Stimulated activated effector memory CD8-positive, alpha-beta T cell treated with anti-CD3 and anti-CD28 coated beads, Interleukin-12 subunit alpha, Interleukin-12 subunit beta, amount 100 ng/mL, for 72 hours (primary cell): ENCODE data around the gene ZMIZ2.
"Not testable (repeated sequence)": the region's sequence is repeated elsewhere in the genome, so short reads cannot be mapped to it uniquely, and the experiment has no call there.

Experiments
- ATAC-seq: fragments of 150-1000 bp; cut with Tn5 transposase; 2 replicates; pipeline ENCODE4 v1.10.0; 2021
- DNase-seq, 2 donors: peaks; one replicate each; pipeline ENCODE4 v3.0.0; 2021 to 2022; ENCODE audit warnings: low spot score in 2 of 2
- H3K27ac Mint-ChIP-seq: one replicate; pipeline ENCODE4 v1.8.0; 2022; ENCODE audit warnings: mild to moderate bottlenecking, mixed read lengths
- H3K36me3 Mint-ChIP-seq: one replicate; pipeline ENCODE4 v1.8.0; 2022; ENCODE audit warnings: mild to moderate bottlenecking, mixed read lengths
- H3K4me1 Mint-ChIP-seq: one replicate; pipeline ENCODE4 v1.8.0; 2022; ENCODE audit warnings: mixed read lengths
- H3K4me3 Mint-ChIP-seq: one replicate; pipeline ENCODE4 v1.8.0; 2022; ENCODE audit warnings: mild to moderate bottlenecking, mixed read lengths
- H3K9me3 Mint-ChIP-seq: one replicate; pipeline ENCODE4 v1.8.0; 2022; ENCODE audit warnings: mixed read lengths

Gene ZMIZ2

DNA sequence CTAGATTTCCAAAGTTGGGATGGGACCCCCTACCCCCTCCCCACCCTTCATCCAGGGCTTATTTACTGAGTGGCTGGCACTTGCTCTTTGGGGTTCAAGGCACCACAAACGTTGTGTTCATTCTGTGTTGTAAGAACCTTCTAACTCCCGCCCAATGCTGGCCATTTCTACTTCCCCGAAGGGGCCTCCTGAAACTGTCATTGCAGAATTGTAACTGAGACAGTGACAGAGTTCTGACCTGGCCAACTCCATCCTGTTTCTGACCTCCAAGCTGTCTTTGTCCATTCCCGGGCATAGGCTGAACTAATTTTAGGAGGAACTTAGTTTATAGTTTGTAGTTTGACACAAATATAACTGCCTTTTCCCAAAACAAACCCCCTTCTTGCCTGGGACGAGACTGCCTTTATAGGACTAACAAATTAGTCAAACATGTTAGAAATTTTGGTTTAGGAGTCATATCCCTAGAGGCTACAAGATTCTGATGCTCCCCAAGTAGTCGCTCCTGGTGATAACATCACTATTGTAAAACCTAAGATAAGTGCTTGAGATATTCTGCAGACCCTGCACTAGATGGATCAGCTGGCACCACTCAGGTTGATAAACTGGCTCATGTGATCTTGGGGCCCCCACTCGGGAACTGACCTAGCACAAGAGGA, 34.8 kb upstream of the ZMIZ2 start:
- H3K27ac Mint-ChIP-seq = no peak overlapping the region
- peaks cover 28% of the 10 kb centered on the region for H3K4me1 Mint-ChIP-seq
- ATAC-seq (no peak), DNase-seq (no peak)
- no peaks in the 10 kb centered on the region for H3K9me3 Mint-ChIP-seq
- no peak overlapping the region for H3K4me3 Mint-ChIP-seq
- peaks cover 5% of the 10 kb centered on the region for H3K36me3 Mint-ChIP-seq

DNA sequence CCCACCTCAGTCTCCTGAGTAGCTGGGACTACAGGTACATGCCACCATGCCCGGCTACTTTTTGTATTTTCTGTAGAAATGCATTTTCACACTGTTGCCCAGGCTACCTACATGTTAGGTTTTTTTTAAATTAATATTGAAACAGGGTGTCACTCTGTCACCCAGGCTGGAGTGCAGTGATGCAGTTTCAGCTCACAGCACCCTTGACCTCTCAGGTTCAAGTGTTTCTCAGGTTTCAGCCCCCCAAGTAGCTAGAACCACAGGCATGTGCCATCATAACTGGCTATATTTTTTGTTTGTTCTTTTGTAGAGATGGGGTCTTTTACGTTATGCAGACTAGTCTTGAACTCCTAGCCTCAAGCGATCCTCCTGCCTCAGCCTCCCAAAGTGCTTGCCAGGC, 32.4 kb upstream of the ZMIZ2 start:
- Mint-ChIP-seq H3K9me3 (no peaks in the 10 kb centered on the region), H3K4me1 (peaks cover 21% of the 10 kb centered on the region), H3K4me3 (no peak overlapping the region), H3K36me3 (peaks cover 5% of the 10 kb centered on the region), H3K27ac (no peak overlapping the region)
- no peak for ATAC-seq
- DNase-seq = no peak

DNA sequence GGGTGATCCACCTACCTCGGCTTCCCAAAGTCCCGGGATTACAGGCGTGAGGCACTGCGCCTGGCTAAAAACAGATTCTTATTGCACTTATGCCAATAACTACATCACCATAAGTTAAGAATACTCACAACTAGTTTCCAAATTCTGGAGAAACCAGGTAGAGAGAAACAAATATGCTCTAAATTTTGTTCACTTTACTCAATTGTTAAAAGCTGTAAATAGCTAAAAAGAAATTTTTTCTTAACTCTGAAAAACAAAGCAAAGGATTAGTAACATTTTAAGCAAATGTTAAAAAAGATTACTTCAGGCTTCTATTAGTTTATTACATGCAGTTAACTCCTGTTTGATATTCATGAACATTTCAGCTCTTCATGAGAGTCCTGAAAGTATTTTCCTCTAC, 28.3 kb upstream of the ZMIZ2 start:
- H3K9me3 Mint-ChIP-seq = no peaks in the 10 kb centered on the region
- ATAC-seq (no peak), DNase-seq (no peak)
- H3K27ac Mint-ChIP-seq = no peak overlapping the region
- H3K4me3 Mint-ChIP-seq = no peak overlapping the region
- H3K36me3 Mint-ChIP-seq = no peaks in the 10 kb centered on the region
- H3K4me1 Mint-ChIP-seq = no peaks in the 10 kb centered on the region

- DNase-seq (no peak), ATAC-seq (no peak)
- no peaks in the 10 kb centered on the region for H3K9me3 Mint-ChIP-seq
- H3K36me3 Mint-ChIP-seq = no peaks in the 10 kb centered on the region
- H3K4me3 Mint-ChIP-seq = no peak overlapping the region
- no peak overlapping the region for H3K27ac Mint-ChIP-seq
- H3K4me1 Mint-ChIP-seq = no peaks in the 10 kb centered on the region
Observed at GRCh38 chr7:44724276-44724675, 24.4 kb upstream of the ZMIZ2 start.

- DNase-seq, H3K36me3 Mint-ChIP-seq, H3K9me3 Mint-ChIP-seq, ATAC-seq, H3K4me3 Mint-ChIP-seq, H3K27ac Mint-ChIP-seq, H3K4me1 Mint-ChIP-seq: not testable (repeated sequence)
Observed at GRCh38 chr7:44726250-44726649, 22.4 kb upstream of the ZMIZ2 start.

DNA sequence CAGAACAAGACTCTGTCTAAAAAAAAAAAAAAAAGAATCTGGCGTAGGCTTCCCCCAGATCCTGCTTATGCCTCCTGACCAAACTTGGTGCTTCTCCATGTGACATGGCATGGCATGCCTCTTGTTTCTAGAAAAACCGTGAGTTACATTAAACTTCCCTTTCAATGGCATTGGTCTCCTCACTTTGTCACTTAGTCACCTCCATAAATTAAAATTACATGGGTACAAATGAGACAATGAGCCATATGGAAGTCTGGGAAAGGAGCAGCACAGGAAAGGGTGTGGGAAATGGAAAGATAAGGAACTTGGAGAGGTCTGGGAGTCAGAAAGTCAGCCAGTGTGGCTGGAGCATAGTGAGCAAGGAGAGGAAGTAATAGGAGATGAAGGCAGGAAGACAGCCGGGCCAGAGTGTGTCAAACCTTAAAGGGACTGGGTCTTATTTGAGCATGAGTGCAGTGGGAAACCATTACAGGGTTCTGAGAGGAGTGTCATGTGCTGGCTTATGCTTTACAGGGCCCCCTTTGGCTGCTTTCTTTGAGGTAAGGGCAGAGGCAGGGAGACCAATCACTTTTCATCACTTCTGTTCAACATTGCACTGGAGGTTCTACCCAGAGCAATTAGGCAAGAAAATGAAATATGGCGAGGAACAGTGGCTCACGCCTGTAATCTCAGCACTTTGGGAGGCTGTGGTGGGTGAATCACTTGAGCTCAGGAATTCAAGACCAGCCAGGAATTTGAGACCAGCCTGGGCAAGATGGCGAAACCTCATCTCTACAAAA, 21.3 kb upstream of the ZMIZ2 start:
- no peak for ATAC-seq
- no peaks in the 10 kb centered on the region for H3K9me3 Mint-ChIP-seq
- no peak overlapping the region for H3K27ac Mint-ChIP-seq
- no peaks in the 10 kb centered on the region for H3K4me1 Mint-ChIP-seq
- H3K4me3 Mint-ChIP-seq = no peak overlapping the region
- no peaks in the 10 kb centered on the region for H3K36me3 Mint-ChIP-seq
- DNase-seq = no peak

- Mint-ChIP-seq H3K9me3 (no peaks in the 10 kb centered on the region), H3K36me3 (no peaks in the 10 kb centered on the region), H3K27ac (no peak overlapping the region), H3K4me1 (no peaks in the 10 kb centered on the region), H3K4me3 (no peak overlapping the region)
- no peak for ATAC-seq
- DNase-seq = no peak
Observed at GRCh38 chr7:44727937-44728262, 20.7 kb upstream of the ZMIZ2 start.

- Mint-ChIP-seq H3K36me3 (no peaks in the 10 kb centered on the region), H3K4me1 (peaks cover 11% of the 10 kb centered on the region), H3K27ac (no peak overlapping the region), H3K9me3 (no peaks in the 10 kb centered on the region), H3K4me3 (no peak overlapping the region)
- ATAC-seq = no peak
- DNase-seq = no peak
Observed at GRCh38 chr7:44729949-44730590, 18.6 kb upstream of the ZMIZ2 start.

- not testable (repeated sequence) for H3K9me3 Mint-ChIP-seq, H3K27ac Mint-ChIP-seq, H3K36me3 Mint-ChIP-seq, H3K4me3 Mint-ChIP-seq, ATAC-seq, DNase-seq
- H3K4me1 Mint-ChIP-seq = peaks cover 19% of the 10 kb centered on the region
Observed at GRCh38 chr7:44732971-44733370, 15.7 kb upstream of the ZMIZ2 start.

- Mint-ChIP-seq H3K36me3 (no peaks in the 10 kb centered on the region), H3K27ac (no peak overlapping the region), H3K4me1 (peaks cover 19% of the 10 kb centered on the region), H3K9me3 (no peaks in the 10 kb centered on the region), H3K4me3 (no peak overlapping the region)
- no peak for DNase-seq
- ATAC-seq = no peak
Observed at GRCh38 chr7:44733708-44734481, 14.8 kb upstream of the ZMIZ2 start.

DNA sequence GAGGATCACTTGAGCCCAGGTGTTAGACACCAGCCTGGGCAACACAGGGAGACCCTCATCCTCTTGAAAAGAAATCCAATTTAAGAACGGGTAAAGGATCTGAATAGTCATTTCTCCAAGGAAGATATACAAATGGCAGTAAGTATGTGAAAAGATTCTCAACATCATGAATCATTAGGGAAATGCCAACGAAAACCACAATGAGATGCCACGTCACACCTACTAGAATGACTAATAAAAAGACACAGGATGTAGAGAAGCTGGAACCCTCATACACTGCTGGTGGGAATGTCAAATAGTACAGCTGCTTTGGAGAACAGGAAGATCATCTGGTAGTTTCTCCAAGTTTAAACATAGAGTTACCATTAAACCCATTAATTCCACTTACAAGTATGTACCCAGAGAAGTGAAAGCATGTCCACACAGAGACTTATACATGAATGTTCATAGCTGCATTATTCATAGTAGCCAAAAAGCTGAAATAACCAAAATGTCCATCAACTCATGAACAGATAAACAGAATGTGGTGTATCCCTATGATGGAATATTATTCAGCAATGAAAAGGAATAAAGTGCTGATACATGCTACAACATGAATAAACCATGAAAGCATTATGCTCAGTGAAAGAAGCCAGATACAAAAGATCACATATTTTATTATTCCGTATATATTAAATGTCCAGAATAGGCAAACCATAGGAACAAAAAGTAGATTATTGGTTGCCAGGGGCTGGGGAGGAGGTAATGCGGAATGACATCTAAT, 13.1 kb upstream of the ZMIZ2 start:
- Mint-ChIP-seq H3K4me1 (peaks cover 19% of the 10 kb centered on the region), H3K9me3 (no peaks in the 10 kb centered on the region), H3K36me3 (no peaks in the 10 kb centered on the region), H3K4me3 (peak overlapping the region; percentile 36), H3K27ac (peak overlapping the region; percentile 81)
- peak; percentile 94 for ATAC-seq
- peak in 1 of 2 donors; percentile 72 for DNase-seq

GRCh38 chr7:44736896-44737295, 11.8 kb upstream of the ZMIZ2 start:
- no peak for DNase-seq
- Mint-ChIP-seq H3K4me3 (no peak overlapping the region), H3K27ac (peak overlapping the region; percentile 61)

DNA sequence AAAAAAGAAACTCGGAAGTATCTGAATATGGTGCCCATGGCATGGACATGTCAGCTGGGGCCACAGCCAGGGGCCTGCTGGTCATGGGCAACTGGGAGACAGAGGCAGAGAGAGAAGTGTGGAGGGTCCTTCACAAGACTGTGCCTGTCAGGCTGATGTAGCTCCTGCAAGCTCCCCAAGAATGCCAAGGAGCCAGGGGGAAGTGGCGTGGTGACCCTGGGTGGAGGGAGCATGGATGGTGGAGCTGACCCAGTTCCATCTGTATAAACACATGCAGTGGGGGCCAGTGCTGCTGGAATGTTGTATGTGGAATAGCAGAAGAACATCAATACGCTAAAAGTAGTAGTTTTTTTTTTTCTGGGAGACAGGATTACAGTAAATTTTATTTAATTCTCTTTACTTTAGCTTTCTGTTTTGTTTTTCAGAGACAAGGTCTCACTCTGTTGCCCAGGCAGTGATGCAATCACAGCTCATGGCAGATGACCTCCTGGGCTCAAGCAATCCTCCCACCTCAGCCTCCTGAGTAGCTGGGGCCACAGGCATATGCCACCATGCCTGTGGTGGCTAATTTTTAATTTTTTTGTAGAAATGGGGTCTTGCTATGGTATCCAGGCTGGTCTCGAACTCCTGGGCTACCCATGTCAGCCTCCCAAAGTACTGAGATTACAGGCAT, 10.5 kb upstream of the ZMIZ2 start:
- no peak for ATAC-seq
- Mint-ChIP-seq H3K27ac (peak overlapping the region; percentile 61), H3K9me3 (no peaks in the 10 kb centered on the region), H3K4me1 (peaks cover 19% of the 10 kb centered on the region), H3K4me3 (no peak overlapping the region), H3K36me3 (no peaks in the 10 kb centered on the region)
- no peak for DNase-seq

More at GRCh38 chr7:44736896-44737295, 11.8 kb upstream of the ZMIZ2 start:
- peaks cover 19% of the 10 kb centered on the region for H3K4me1 Mint-ChIP-seq
- H3K36me3 Mint-ChIP-seq = no peaks in the 10 kb centered on the region
- ATAC-seq = no peak
- no peaks in the 10 kb centered on the region for H3K9me3 Mint-ChIP-seq

DNA sequence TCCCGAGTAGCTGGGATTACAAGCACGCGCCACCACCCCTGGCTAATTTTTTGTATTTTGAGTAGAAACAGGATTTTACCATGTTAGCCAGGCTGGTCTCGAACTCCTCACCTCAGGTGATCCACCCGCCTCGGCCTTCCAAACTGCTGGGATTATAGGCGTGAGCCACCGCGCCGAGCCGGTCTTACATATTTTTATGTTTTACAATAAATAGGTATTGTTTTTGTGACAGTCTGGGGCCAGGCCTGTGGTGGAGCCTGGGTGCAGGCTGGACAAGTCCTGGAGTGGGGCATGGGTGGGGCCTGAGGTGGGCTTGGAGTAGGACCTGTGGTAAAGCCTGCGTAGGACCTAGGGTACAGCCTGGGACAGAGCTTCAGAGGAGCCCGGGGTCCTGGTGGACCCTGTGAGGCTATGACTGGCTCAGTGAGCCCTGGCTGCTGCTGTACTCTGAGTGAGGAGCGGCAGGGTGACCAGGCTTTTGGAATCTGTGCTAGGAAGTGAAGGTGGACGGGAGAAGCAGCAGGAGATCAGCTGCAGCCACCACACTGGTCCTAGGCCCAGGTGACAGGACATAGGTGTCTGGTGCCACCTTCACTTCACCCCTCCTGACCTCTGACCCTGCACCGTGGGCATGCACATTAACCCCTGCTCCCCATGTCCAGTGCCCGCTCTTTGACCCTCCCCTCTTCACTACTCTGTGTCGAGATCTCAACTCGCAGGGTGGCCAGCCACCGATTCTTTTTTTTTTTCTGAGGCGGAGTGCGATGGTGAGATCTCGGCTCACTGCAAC, 9.6 kb upstream of the ZMIZ2 start:
- DNase-seq = no peak
- Mint-ChIP-seq H3K4me3 (no peak overlapping the region), H3K4me1 (peaks cover 24% of the 10 kb centered on the region), H3K27ac (no peak overlapping the region), H3K36me3 (no peaks in the 10 kb centered on the region), H3K9me3 (no peaks in the 10 kb centered on the region)
- no peak for ATAC-seq
